HG03520 (cell line): ENCODE data around the gene RHOF.

Experiments
- ATAC-seq: cut with Tn5 transposase; IDR thresholded peaks from one replicate; pipeline ENCODE4 v1.9.1; 2021; ENCODE audit warnings: mild to moderate bottlenecking, moderate library complexity; ENCODE audit not compliant: unreplicated experiment

The RHOF gene

GRCh38 chr12:121819212-121819949, 25.9 kb upstream of the RHOF start:
- no peak for ATAC-seq

GRCh38 chr12:121817648-121818043, 24.2 kb upstream of the RHOF start:
- no peak for ATAC-seq

DNA sequence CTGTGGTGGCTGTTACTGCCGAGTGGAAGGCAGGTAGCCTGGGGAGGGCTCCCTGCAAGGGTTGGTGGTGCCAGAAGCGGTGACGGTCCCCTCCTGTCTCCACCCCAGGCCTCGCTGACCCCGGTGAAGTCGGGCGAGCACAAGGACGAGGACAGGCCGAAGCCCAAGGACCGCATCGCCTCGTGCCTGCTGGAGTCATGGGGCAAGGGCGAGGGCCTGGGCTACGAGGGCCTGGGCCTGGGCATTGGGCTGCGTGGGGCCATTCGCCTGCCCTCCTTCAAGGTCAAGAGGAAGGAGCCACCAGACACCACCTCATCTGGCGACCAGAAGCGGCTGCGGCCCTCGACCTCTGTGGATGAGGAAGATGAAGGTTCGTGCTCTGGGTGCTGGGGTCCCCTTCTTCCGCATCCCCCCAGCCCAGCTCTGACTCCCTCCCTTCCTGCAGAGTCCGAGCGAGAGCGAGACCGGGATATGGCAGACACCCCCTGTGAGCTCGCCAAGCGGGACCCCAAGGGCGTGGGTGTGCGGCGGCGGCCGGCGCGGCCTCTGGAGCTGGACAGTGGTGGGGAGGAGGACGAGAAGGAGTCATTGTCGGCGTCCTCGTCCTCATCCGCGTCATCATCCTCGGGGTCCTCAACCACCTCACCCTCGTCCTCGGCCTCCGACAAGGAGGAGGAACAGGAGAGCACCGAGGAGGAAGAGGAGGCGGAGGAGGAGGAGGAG, 23.6 kb upstream of the RHOF start:
- no peak for ATAC-seq

GRCh38 chr12:121815263-121815662, 21.8 kb upstream of the RHOF start:
- no peak for ATAC-seq

GRCh38 chr12:121814429-121815119, 21.1 kb upstream of the RHOF start:
- ATAC-seq = no peak

- ATAC-seq = no peak
These were observed 20.5 kb upstream of the RHOF start for GRCh38 chr12:121813951-121814350.

DNA sequence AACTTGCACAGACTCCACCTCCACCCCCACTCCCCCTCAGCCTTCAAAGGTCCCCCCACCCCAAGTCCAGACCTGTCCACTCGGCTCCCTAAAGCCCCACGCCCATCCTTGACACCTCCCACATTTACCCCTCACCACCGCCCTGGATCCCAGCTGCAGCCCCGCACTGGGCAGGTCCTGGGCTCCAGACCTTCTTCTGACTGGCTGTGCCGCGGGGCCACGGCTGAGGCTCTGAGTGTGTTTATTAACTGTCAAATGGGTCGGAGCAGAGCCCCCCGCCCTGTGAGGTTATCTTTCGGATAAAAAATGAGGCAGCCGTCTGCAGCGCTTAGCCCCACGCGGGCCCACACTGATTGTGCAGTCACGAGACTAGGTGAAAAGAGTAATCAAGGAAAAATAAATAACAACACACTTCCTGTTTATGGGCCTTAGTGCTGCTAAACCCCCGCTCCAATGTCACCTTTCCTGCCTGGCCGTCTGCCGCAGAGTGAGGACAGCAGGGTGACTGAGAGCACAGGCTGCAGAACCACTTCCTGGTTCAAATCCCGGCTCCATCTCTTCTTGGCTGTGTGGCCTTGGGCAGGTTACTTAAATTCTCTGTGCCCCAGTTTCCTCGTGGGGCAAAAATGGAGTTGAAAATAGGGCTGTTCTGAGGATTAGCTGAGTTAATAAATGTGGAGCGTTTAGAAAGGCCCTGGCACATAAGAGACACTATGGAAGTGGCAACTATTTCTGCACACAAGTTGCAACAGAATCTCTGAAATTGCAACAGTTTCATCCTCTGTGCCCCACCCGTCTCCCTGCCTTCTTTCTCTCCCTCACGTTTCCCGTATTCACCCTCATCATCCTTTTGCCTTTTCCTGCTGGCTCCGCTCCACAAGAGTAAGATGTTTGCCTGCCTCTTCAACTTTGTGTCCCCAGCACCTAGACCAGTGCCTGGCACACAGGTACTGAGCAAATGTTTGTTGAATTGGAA, 19.7 kb upstream of the RHOF start:
- no peak for ATAC-seq

DNA sequence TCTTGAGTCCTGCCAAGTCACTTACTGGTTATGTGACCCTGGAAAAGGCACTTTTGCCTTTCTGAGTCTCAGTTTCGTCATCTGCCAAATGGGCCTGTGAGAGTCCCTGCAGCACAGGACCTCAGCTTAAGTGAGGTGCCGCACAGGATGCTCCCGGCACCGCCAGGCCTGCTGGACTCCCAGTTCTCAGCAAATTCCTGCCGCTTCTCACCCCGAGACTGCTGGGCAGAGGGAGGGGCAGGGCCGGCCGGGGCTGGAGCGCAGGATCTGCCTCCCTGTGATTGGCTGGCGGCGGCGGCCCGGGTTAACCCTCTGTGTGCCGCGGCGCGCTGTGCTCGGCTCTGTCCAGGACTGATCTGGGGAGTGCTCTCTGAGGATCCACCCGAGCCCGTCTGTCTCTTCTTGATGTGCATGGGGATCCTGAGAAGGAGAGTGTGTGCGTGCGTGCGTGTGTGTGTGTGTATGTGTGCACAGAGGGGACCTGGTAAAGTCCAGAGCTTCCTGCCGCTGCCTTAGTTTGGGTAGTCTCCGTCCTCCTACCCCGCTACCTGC, 18.9 kb upstream of the RHOF start:
- no peak for ATAC-seq

DNA sequence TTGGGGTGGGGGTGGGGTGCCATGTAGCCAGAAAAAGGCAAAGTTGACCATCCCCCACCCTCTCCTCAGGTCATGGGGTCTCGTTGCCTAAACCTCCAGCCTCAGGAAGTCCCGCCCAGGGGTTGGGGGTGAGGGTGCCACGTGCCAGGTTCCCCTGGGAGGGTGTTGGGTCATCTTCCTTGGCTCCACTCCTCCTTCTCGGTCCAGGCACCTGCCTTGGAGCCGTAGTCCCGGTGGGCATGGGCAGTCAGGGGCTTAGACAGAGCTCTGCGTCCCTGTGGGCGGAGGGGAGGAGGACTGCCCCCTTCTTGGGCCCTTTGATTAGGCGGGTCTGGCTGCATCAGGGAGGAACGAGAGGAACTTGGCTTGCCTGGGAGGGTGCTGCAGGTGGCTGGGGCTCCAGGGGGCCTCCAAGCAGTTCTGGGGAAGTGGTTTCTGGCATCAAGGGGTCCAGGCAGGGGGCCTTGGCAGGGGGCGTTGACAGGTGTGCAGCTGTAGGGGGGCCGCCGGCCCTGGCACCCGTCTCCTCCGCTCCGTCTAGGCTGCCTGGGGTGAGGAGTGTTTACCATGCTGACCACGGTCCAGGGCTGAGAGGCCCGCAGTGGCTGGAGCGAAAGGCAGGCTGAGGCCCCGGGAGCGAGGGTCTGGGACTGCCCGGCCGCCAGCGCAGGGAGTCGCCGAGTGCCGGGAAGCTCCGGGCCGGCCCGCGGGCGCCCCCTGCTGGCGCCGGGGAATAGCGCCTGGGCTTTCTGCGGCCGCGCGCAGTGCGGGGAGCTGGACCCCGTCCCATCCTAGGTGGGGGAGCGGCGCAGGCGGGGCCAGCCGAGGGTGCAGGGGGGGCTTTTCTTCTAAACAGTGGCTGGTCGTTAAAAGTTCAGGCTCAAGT, 18.2 kb upstream of the RHOF start:
- ATAC-seq = peak; percentile 55

- no peak for ATAC-seq
These were observed 17.4 kb upstream of the RHOF start for GRCh38 chr12:121810833-121811433.

GRCh38 chr12:121810234-121810817, 16.8 kb upstream of the RHOF start:
- no peak for ATAC-seq

GRCh38 chr12:121809712-121810116, 16.2 kb upstream of the RHOF start:
- ATAC-seq = no peak

DNA sequence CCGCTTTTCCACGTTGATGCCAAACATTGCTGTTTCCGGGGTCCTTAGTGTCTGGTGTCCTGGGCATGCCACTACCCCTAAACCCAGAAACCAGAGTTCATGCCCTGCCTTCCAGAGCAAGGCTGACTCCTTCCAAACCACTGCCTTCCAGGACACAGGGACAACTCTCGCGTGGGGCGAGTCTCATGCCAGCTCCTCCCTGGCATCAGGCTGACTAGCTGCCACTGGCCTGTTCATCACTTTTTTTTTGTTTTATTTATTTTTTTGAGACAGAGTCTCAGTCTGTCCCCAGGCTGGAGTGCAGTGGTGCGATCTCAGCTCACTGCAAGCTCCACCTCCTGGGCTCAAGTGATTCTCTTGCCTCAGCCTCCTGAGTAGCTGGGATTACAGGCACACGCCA, 15.1 kb upstream of the RHOF start:
- no peak for ATAC-seq

DNA sequence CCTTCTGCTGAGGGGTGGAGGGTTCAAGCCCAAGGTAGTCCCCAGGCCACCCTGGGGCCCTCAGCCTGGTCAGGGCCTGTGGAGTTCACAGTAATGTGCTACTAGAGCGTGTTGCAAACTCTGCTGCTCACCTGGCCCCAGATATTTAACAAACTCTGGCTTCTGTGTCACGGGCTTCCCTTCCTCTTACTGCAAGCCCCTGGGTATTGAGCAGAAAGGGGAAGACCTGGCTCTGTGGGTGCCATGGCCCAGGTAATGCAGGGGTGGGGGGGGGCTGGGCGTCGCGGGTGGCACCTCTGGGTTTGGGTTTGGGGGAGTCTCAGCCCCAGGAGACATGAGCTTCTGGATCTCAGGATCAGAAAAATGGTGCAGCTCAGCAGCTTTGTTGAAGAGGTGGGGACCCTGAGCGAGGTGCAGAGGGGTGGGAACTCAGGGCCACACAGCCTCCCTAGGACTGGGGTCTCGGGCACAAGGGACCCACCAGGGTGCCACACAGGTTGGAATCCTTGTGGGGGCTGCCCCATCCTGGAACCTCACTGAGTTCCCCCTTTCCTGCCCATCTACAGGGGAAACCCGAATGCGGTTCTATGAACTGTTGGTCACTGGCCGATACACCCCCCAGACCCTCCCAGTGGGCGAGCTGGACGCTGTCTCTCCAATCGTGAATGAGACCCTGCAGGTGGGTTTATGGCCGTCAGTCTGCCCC, 14.3 kb upstream of the RHOF start:
- ATAC-seq = no peak

DNA sequence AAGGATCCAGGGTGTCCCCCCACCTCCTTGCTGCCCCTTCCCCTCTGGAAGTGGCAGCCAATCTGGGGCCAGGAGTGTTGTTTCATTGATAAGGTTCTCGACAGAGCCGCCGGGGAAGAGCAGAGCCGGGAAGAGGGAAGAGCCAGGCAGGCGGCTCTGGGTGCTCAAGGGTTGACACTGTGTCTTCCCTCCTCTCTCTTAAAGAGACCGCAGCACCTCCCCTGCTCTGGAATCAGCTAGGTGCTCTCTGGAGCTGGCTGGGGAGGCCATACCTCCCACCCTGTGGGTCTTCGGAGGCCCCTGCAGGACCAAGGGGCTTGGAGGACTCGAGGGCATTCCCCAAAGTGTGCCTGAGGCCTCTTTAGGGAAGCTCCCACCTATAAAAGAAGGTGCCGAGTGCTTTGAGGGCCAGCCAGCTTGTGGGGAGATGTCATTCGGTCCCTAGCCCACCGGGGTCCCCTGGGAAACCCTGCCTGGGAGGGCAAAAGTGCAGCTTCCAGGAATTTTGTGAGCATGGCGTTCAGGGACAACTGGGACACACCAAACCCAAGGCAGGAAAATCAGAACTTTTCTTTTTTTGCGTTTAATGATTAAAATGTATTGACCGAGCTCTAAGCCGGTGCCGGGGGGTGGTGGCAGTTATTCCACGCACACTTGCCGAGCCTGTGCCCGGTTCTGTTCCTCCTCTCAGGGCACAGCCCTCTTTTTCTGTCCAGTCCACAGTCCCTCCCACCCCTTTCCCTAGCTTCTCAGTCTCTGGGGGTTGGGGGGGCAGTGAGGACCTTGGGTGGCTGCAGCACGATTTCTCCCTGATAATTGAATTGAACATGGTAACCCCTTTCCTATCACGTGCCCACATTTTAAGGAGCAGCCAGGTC, 13.3 kb upstream of the RHOF start:
- ATAC-seq = no peak

- no peak for ATAC-seq
These were observed 12.6 kb upstream of the RHOF start for GRCh38 chr12:121806009-121806545.
